Measurements from ENCODE around the gene PRTFDC1. TPM values are rescaled to one million over a fixed set of nuclear protein-coding genes. Genes with fewer than 3 reads are reported as not detected.

PRTFDC1 gene
- total RNA-seq, 1 experiment from 2014 or later = not detected

DNA sequence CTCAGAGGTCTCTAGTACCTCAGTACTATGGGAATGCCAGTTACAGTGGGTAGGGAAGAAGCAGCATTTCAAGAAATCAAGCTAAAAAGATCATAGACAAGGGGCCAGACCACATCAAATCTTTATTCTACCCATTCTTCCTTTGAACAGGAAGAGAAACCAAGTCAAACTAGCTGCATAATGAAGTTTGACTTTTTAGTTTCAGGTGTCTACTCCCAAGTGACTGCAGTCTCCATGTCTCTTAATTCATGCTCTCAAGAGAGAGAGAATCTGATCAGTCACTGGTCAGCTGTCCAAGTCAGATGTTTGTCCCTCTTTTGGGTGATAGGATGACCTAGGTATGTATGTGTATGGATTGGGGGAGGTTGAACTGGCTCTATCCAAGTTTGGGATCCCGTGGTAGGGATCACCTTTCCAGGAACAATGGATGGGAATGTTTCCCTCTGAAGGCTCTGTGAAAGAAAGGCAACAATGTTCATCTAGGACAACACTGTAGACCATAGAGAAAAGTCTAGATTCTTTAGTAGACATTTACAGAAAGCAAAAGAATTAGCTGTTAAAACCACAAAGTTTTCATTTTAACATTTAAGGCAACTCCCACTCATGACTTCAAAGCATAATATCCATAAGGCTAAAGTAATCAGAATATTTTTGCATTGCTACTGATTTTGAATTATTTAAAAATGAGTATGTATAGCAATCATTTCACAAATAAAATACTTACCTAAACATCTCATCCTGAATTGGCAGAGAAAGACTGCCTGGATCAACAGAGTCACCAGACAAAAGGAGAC, 30.1 kb upstream of the PRTFDC1 start:
- H3K4me1 ChIP-seq (ENCODE audit: control insufficient read depth in 1 of 2, insufficient read depth in 2 of 2, low read length in 2 of 2) = no peaks in the 10 kb centered on the region
- DNase-seq (ENCODE audit: low read depth, low spot score) (no peak), ATAC-seq (no peak)
- intact Hi-C loops (cut with micrococcal nuclease) = no loop called here
- ChIA-PET POLR2A (no interaction called here), RAD21 (ENCODE audit: low non-redundant PET in 1 of 2, low total read pairs in 2 of 2, uncharacterized antibody in 2 of 2, unreplicated experiment in 2 of 2) (no interaction called here), CTCF (no interaction called here)
- no TSS peak for BruUV-seq (replicated peaks)
- H3K27me3 ChIP-seq (ENCODE audit: insufficient read depth, low read length) = no peaks in the 10 kb centered on the region
- no peak overlapping the region for H2AFZ ChIP-seq (ENCODE audit: low read depth, low read length, poor library complexity, severe bottlenecking)
- no peaks in the 10 kb centered on the region for H4K20me1 ChIP-seq (ENCODE audit: insufficient read depth)
- no peak overlapping the region for H3K9ac ChIP-seq (ENCODE audit: low read length)
- H3K4me3 ChIP-seq (replicated peaks in 1 of 2; ENCODE audit: low read depth in 1 of 2, low read length in 2 of 2) = no peak overlapping the region
- no peak overlapping the region for H3K27ac ChIP-seq (ENCODE audit: low read depth, low read length)
- no peaks in the 10 kb centered on the region for H3K9me2 ChIP-seq (ENCODE audit: insufficient read depth)
- H3K4me2 ChIP-seq (ENCODE audit: low read length) = no peak overlapping the region
- H3K9me3 ChIP-seq (ENCODE audit: control insufficient read depth in 1 of 2, insufficient read depth in 1 of 2, low read depth in 1 of 2, low read length in 2 of 2) = no peaks in the 10 kb centered on the region
- no peak for TF ChIP-seq ELF1 (IDR thresholded peaks at IDR 0.05; ENCODE audit: borderline replicate concordance, low read depth)
- no peak for TF ChIP-seq ZFX (IDR thresholded peaks at IDR 0.05)
- no peak for TF ChIP-seq JUND (IDR thresholded peaks at IDR 0.05)
- TF ChIP-seq CBX3 (IDR thresholded peaks at IDR 0.05; ENCODE audit: low read depth) = no peak
- no peak for TF ChIP-seq ZNF274 (IDR thresholded peaks at IDR 0.05; ENCODE audit: low read depth, low read length)
- TF ChIP-seq, protein P1, sequence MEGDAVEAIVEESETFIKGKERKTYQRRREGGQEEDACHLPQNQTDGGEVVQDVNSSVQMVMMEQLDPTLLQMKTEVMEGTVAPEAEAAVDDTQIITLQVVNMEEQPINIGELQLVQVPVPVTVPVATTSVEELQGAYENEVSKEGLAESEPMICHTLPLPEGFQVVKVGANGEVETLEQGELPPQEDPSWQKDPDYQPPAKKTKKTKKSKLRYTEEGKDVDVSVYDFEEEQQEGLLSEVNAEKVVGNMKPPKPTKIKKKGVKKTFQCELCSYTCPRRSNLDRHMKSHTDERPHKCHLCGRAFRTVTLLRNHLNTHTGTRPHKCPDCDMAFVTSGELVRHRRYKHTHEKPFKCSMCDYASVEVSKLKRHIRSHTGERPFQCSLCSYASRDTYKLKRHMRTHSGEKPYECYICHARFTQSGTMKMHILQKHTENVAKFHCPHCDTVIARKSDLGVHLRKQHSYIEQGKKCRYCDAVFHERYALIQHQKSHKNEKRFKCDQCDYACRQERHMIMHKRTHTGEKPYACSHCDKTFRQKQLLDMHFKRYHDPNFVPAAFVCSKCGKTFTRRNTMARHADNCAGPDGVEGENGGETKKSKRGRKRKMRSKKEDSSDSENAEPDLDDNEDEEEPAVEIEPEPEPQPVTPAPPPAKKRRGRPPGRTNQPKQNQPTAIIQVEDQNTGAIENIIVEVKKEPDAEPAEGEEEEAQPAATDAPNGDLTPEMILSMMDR (IDR thresholded peaks at IDR 0.05 in 2 of 3, conservative IDR thresholded peaks at IDR 0.05 in 1 of 3; ENCODE audit: borderline replicate concordance in 1 of 3, insufficient read depth in 1 of 3, low read depth in 2 of 3, low read length in 2 of 3) = no peak
- TF ChIP-seq, protein P2, sequence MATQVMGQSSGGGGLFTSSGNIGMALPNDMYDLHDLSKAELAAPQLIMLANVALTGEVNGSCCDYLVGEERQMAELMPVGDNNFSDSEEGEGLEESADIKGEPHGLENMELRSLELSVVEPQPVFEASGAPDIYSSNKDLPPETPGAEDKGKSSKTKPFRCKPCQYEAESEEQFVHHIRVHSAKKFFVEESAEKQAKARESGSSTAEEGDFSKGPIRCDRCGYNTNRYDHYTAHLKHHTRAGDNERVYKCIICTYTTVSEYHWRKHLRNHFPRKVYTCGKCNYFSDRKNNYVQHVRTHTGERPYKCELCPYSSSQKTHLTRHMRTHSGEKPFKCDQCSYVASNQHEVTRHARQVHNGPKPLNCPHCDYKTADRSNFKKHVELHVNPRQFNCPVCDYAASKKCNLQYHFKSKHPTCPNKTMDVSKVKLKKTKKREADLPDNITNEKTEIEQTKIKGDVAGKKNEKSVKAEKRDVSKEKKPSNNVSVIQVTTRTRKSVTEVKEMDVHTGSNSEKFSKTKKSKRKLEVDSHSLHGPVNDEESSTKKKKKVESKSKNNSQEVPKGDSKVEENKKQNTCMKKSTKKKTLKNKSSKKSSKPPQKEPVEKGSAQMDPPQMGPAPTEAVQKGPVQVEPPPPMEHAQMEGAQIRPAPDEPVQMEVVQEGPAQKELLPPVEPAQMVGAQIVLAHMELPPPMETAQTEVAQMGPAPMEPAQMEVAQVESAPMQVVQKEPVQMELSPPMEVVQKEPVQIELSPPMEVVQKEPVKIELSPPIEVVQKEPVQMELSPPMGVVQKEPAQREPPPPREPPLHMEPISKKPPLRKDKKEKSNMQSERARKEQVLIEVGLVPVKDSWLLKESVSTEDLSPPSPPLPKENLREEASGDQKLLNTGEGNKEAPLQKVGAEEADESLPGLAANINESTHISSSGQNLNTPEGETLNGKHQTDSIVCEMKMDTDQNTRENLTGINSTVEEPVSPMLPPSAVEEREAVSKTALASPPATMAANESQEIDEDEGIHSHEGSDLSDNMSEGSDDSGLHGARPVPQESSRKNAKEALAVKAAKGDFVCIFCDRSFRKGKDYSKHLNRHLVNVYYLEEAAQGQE (IDR thresholded peaks at IDR 0.05; ENCODE audit: low read depth) = no peak
- no peak for TF ChIP-seq SIN3A (IDR thresholded peaks at IDR 0.05; ENCODE audit: low read depth)
- TF ChIP-seq EGR1 (IDR thresholded peaks at IDR 0.05; ENCODE audit: low read depth) = no peak
- TF ChIP-seq, protein P3, sequence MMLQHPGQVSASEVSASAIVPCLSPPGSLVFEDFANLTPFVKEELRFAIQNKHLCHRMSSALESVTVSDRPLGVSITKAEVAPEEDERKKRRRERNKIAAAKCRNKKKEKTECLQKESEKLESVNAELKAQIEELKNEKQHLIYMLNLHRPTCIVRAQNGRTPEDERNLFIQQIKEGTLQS (IDR thresholded peaks at IDR 0.05) = no peak
- no peak for TF ChIP-seq RAD21 (IDR thresholded peaks at IDR 0.05; ENCODE audit: low read depth)
- no peak for TF ChIP-seq POLR2A (IDR thresholded peaks at IDR 0.05; ENCODE audit: borderline replicate concordance, extremely low read depth, insufficient read depth, insufficient read length)
- no peaks in the 10 kb centered on the region for H3K36me3 ChIP-seq (ENCODE audit: control insufficient read depth in 1 of 2, insufficient read depth in 2 of 2, low read length in 2 of 2)
- H3K79me2 ChIP-seq (ENCODE audit: insufficient read depth, low read length) = no peaks in the 10 kb centered on the region

All from HCT116 (cell line).